HL-60 (cell line): ENCODE measurements around the gene ANO3.

Experiments used
- CTCF ChIP-seq: IDR thresholded peaks from one replicate; pipeline ENCODE4 v1.5.1; 2011; ENCODE audit warnings: low read length, control low read depth, inconsistent platforms; ENCODE audit not compliant: insufficient read depth
- GABPA ChIP-seq: IDR thresholded peaks from 2 replicates; pipeline ENCODE4 v1.6.1; 2012; ENCODE audit warnings: low read depth
- POLR2AphosphoS5 ChIP-seq: IDR thresholded peaks from 2 replicates; pipeline ENCODE4 v1.6.1; 2012; ENCODE audit warnings: low read depth
- SPI1 ChIP-seq: IDR thresholded peaks from 2 replicates; pipeline ENCODE4 v1.6.1; 2012; ENCODE audit warnings: low read depth, mild to moderate bottlenecking, borderline replicate concordance
- TF ChIP-seq, protein P1 (sequence below): IDR thresholded peaks from 2 replicates; pipeline ENCODE4 v1.6.1; 2012; ENCODE audit warnings: low read depth; ENCODE audit not compliant: insufficient replicate concordance

DNA sequence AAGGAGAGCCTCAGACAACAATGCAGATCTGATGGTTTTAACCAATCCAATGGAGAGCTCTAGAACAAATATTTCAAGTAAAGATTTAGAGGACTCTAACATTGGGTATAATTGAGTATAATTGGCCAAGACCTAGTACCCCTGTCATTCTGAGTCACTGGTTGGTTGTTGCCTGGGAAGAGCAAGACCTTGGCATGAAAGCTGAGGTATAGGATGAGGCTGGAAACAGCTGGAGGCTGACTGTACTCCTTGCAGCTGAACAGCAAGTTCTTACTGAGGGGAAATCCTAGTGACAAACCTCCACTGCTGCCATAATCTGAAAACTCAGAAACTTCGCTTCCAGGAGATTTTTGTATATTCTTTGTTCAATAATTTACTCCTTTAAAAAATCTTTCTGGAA is 294.4 kb downstream of the ANO3 start:
- TF ChIP-seq SPI1 (no peak), CTCF (no peak), GABPA (no peak), POLR2AphosphoS5 (no peak)
- TF ChIP-seq, protein P1, sequence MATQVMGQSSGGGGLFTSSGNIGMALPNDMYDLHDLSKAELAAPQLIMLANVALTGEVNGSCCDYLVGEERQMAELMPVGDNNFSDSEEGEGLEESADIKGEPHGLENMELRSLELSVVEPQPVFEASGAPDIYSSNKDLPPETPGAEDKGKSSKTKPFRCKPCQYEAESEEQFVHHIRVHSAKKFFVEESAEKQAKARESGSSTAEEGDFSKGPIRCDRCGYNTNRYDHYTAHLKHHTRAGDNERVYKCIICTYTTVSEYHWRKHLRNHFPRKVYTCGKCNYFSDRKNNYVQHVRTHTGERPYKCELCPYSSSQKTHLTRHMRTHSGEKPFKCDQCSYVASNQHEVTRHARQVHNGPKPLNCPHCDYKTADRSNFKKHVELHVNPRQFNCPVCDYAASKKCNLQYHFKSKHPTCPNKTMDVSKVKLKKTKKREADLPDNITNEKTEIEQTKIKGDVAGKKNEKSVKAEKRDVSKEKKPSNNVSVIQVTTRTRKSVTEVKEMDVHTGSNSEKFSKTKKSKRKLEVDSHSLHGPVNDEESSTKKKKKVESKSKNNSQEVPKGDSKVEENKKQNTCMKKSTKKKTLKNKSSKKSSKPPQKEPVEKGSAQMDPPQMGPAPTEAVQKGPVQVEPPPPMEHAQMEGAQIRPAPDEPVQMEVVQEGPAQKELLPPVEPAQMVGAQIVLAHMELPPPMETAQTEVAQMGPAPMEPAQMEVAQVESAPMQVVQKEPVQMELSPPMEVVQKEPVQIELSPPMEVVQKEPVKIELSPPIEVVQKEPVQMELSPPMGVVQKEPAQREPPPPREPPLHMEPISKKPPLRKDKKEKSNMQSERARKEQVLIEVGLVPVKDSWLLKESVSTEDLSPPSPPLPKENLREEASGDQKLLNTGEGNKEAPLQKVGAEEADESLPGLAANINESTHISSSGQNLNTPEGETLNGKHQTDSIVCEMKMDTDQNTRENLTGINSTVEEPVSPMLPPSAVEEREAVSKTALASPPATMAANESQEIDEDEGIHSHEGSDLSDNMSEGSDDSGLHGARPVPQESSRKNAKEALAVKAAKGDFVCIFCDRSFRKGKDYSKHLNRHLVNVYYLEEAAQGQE = no peak
